ENCODE data around the gene PCAT7. TPM values are rescaled to one million over a fixed set of nuclear protein-coding genes. Genes with fewer than 3 reads are reported as not detected.
"Not testable (repeated sequence)": the region's sequence is repeated elsewhere in the genome, so short reads cannot be mapped to it uniquely, and the experiment has no call there.

PCAT7 gene
- polyA plus RNA-seq, 4 donors: 0.38 to 1.1 (median 0.43) TPM

GRCh38 chr9:94560237-94560636, 5.4 kb downstream of the PCAT7 start:
- no peak for DNase-seq (ENCODE audit: low read depth in 4 of 4, low spot score in 3 of 4)

GRCh38 chr9:94563548-94563947, 8.7 kb downstream of the PCAT7 start:
- no peak for DNase-seq (ENCODE audit: low read depth in 4 of 4, low spot score in 3 of 4)

- not testable (repeated sequence) for DNase-seq (ENCODE audit: low read depth in 4 of 4, low spot score in 3 of 4)
Observed at GRCh38 chr9:94564279-94564678, 9.4 kb downstream of the PCAT7 start.

GRCh38 chr9:94566550-94566949, 11.7 kb downstream of the PCAT7 start:
- no peak for DNase-seq (ENCODE audit: low read depth in 4 of 4, low spot score in 3 of 4)

- DNase-seq (ENCODE audit: low read depth in 4 of 4, low spot score in 3 of 4): no peak
Observed at GRCh38 chr9:94567271-94567670, 12.4 kb downstream of the PCAT7 start.

GRCh38 chr9:94568250-94568889, 13.5 kb downstream of the PCAT7 start:
- DNase-seq (ENCODE audit: low read depth in 4 of 4, low spot score in 3 of 4): no peak

- DNase-seq (ENCODE audit: low read depth in 4 of 4, low spot score in 3 of 4): no peak
Observed at GRCh38 chr9:94568972-94569712, 14.3 kb downstream of the PCAT7 start.

- DNase-seq (ENCODE audit: low read depth in 4 of 4, low spot score in 3 of 4): no peak
Observed at GRCh38 chr9:94576131-94576530, 21.2 kb downstream of the PCAT7 start.

- DNase-seq (ENCODE audit: low read depth in 4 of 4, low spot score in 3 of 4): no peak
Observed at GRCh38 chr9:94577036-94577435, 22.2 kb downstream of the PCAT7 start.

- DNase-seq (ENCODE audit: low read depth in 4 of 4, low spot score in 3 of 4): no peak
Observed at GRCh38 chr9:94577571-94577970, 22.7 kb downstream of the PCAT7 start.

GRCh38 chr9:94581728-94582127, 26.8 kb downstream of the PCAT7 start:
- no peak for DNase-seq (ENCODE audit: low read depth in 4 of 4, low spot score in 3 of 4)

GRCh38 chr9:94584555-94584954, 29.7 kb downstream of the PCAT7 start:
- no peak for DNase-seq (ENCODE audit: low read depth in 4 of 4, low spot score in 3 of 4)

GRCh38 chr9:94586316-94586715, 31.4 kb downstream of the PCAT7 start:
- DNase-seq (ENCODE audit: low read depth in 4 of 4, low spot score in 3 of 4): no peak

GRCh38 chr9:94586814-94587213, 31.9 kb downstream of the PCAT7 start:
- no peak for DNase-seq (ENCODE audit: low read depth in 4 of 4, low spot score in 3 of 4)

GRCh38 chr9:94588681-94589080, 33.8 kb downstream of the PCAT7 start:
- no peak for DNase-seq (ENCODE audit: low read depth in 4 of 4, low spot score in 3 of 4)

- not testable (repeated sequence) for DNase-seq (ENCODE audit: low read depth in 4 of 4, low spot score in 3 of 4)
Observed at GRCh38 chr9:94591046-94591545, 36.2 kb downstream of the PCAT7 start.

- DNase-seq (ENCODE audit: low read depth in 4 of 4, low spot score in 3 of 4): no peak
Observed at GRCh38 chr9:94591876-94592275, 37.0 kb downstream of the PCAT7 start.

- DNase-seq (ENCODE audit: low read depth in 4 of 4, low spot score in 3 of 4): not testable (repeated sequence)
Observed at GRCh38 chr9:94592683-94593082, 37.8 kb downstream of the PCAT7 start.

- no peak for DNase-seq (ENCODE audit: low read depth in 4 of 4, low spot score in 3 of 4)
Observed at GRCh38 chr9:94593459-94594345, 38.8 kb downstream of the PCAT7 start, which contains the start of gene FBP2. Gene FBP2, minus strand, starts transcription at chr9:94593824. Its CDS starts 98 bp downstream, at chr9:94593726.

- no peak for DNase-seq (ENCODE audit: low read depth in 4 of 4, low spot score in 3 of 4)
Observed at GRCh38 chr9:94599102-94599501, 44.2 kb downstream of the PCAT7 start.

- DNase-seq (ENCODE audit: low read depth in 4 of 4, low spot score in 3 of 4): no peak
Observed at GRCh38 chr9:94600258-94600657, 45.4 kb downstream of the PCAT7 start.
